ENCODE data around the gene CCDC102B. TPM values are rescaled to one million over a fixed set of nuclear protein-coding genes. Genes with fewer than 3 reads are reported as not detected.

CCDC102B gene
- total and polyA plus RNA-seq, 2 experiments from 2014 or later = 1.3 to 2.1 TPM

DNA sequence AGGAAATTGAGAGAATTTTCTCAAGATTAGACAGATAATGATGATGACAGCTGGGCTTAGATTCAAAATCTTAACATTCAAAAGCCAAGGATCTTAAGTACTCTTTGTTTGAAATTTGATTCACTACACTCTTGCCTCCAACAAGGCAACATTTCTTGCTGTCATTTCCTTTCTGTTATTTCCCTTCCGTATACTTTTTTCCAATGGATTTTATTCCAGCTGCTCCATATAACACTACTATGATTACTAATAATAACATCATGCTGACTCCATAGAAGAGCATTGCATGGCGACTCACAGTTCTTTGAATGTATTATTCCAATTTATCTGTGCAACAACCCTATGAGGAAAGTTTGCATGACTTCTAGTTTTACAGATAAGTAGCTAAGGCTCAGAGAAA, 33.9 kb upstream of the CCDC102B start:
- ATAC-seq = no peak
- Histone ChIP-seq H3K4me2 (no peak overlapping the region), H3K4me1 (ENCODE audit: insufficient read depth) (no peaks in the 10 kb centered on the region), H3K27me3 (ENCODE audit: insufficient read depth) (no peaks in the 10 kb centered on the region), H3F3A (replicated peaks; ENCODE audit: low read depth) (no peaks in the 10 kb centered on the region), H3K9me2 (ENCODE audit: insufficient read depth) (no peaks in the 10 kb centered on the region), H3K79me2 (replicated peaks; ENCODE audit: insufficient read depth) (no peaks in the 10 kb centered on the region), H2AFZ (no peak overlapping the region), H4K20me1 (replicated peaks; ENCODE audit: insufficient read depth) (no peaks in the 10 kb centered on the region), H3K27ac (ENCODE audit: low read depth) (no peak overlapping the region), H3K36me3 (ENCODE audit: insufficient read depth) (0 out of 2 replicates have a peak, but pooled peaks cover 2% of the 10 kb centered on the region), H3K4me3 (no peak overlapping the region)
- TF ChIP-seq, protein P1, sequence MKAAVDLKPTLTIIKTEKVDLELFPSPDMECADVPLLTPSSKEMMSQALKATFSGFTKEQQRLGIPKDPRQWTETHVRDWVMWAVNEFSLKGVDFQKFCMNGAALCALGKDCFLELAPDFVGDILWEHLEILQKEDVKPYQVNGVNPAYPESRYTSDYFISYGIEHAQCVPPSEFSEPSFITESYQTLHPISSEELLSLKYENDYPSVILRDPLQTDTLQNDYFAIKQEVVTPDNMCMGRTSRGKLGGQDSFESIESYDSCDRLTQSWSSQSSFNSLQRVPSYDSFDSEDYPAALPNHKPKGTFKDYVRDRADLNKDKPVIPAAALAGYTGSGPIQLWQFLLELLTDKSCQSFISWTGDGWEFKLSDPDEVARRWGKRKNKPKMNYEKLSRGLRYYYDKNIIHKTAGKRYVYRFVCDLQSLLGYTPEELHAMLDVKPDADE (IDR thresholded peaks at IDR 0.05) = no peak
- TF ChIP-seq NANOG (IDR thresholded peaks at IDR 0.05; ENCODE audit: borderline replicate concordance) (no peak), JUNB (IDR thresholded peaks at IDR 0.05; ENCODE audit: unreplicated experiment) (no peak), CREB1 (CRISPR knock-in tag; IDR thresholded peaks at IDR 0.05; ENCODE audit: low read depth) (no peak), STAT1 (IDR thresholded peaks at IDR 0.05; ENCODE audit: unreplicated experiment) (no peak), POLR2AphosphoS5 (IDR thresholded peaks at IDR 0.05; ENCODE audit: low read depth) (no peak), ZNF114 (CRISPR knock-in tag; IDR thresholded peaks at IDR 0.05) (no peak), EZH2phosphoT487 (IDR thresholded peaks at IDR 0.05; ENCODE audit: unreplicated experiment) (no peak), ZNF331 (CRISPR knock-in tag; IDR thresholded peaks at IDR 0.05; ENCODE audit: low read depth) (no peak), EZH2 (IDR thresholded peaks at IDR 0.05; ENCODE audit: low read depth, unreplicated experiment) (no peak)
- TF ChIP-seq, protein P2, sequence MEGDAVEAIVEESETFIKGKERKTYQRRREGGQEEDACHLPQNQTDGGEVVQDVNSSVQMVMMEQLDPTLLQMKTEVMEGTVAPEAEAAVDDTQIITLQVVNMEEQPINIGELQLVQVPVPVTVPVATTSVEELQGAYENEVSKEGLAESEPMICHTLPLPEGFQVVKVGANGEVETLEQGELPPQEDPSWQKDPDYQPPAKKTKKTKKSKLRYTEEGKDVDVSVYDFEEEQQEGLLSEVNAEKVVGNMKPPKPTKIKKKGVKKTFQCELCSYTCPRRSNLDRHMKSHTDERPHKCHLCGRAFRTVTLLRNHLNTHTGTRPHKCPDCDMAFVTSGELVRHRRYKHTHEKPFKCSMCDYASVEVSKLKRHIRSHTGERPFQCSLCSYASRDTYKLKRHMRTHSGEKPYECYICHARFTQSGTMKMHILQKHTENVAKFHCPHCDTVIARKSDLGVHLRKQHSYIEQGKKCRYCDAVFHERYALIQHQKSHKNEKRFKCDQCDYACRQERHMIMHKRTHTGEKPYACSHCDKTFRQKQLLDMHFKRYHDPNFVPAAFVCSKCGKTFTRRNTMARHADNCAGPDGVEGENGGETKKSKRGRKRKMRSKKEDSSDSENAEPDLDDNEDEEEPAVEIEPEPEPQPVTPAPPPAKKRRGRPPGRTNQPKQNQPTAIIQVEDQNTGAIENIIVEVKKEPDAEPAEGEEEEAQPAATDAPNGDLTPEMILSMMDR (conservative IDR thresholded peaks at IDR 0.05; ENCODE audit: low read depth in 2 of 2) = no peak
- TF ChIP-seq, protein P3, sequence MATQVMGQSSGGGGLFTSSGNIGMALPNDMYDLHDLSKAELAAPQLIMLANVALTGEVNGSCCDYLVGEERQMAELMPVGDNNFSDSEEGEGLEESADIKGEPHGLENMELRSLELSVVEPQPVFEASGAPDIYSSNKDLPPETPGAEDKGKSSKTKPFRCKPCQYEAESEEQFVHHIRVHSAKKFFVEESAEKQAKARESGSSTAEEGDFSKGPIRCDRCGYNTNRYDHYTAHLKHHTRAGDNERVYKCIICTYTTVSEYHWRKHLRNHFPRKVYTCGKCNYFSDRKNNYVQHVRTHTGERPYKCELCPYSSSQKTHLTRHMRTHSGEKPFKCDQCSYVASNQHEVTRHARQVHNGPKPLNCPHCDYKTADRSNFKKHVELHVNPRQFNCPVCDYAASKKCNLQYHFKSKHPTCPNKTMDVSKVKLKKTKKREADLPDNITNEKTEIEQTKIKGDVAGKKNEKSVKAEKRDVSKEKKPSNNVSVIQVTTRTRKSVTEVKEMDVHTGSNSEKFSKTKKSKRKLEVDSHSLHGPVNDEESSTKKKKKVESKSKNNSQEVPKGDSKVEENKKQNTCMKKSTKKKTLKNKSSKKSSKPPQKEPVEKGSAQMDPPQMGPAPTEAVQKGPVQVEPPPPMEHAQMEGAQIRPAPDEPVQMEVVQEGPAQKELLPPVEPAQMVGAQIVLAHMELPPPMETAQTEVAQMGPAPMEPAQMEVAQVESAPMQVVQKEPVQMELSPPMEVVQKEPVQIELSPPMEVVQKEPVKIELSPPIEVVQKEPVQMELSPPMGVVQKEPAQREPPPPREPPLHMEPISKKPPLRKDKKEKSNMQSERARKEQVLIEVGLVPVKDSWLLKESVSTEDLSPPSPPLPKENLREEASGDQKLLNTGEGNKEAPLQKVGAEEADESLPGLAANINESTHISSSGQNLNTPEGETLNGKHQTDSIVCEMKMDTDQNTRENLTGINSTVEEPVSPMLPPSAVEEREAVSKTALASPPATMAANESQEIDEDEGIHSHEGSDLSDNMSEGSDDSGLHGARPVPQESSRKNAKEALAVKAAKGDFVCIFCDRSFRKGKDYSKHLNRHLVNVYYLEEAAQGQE (IDR thresholded peaks at IDR 0.05; ENCODE audit: unreplicated experiment) = no peak
- TF ChIP-seq, protein P4, sequence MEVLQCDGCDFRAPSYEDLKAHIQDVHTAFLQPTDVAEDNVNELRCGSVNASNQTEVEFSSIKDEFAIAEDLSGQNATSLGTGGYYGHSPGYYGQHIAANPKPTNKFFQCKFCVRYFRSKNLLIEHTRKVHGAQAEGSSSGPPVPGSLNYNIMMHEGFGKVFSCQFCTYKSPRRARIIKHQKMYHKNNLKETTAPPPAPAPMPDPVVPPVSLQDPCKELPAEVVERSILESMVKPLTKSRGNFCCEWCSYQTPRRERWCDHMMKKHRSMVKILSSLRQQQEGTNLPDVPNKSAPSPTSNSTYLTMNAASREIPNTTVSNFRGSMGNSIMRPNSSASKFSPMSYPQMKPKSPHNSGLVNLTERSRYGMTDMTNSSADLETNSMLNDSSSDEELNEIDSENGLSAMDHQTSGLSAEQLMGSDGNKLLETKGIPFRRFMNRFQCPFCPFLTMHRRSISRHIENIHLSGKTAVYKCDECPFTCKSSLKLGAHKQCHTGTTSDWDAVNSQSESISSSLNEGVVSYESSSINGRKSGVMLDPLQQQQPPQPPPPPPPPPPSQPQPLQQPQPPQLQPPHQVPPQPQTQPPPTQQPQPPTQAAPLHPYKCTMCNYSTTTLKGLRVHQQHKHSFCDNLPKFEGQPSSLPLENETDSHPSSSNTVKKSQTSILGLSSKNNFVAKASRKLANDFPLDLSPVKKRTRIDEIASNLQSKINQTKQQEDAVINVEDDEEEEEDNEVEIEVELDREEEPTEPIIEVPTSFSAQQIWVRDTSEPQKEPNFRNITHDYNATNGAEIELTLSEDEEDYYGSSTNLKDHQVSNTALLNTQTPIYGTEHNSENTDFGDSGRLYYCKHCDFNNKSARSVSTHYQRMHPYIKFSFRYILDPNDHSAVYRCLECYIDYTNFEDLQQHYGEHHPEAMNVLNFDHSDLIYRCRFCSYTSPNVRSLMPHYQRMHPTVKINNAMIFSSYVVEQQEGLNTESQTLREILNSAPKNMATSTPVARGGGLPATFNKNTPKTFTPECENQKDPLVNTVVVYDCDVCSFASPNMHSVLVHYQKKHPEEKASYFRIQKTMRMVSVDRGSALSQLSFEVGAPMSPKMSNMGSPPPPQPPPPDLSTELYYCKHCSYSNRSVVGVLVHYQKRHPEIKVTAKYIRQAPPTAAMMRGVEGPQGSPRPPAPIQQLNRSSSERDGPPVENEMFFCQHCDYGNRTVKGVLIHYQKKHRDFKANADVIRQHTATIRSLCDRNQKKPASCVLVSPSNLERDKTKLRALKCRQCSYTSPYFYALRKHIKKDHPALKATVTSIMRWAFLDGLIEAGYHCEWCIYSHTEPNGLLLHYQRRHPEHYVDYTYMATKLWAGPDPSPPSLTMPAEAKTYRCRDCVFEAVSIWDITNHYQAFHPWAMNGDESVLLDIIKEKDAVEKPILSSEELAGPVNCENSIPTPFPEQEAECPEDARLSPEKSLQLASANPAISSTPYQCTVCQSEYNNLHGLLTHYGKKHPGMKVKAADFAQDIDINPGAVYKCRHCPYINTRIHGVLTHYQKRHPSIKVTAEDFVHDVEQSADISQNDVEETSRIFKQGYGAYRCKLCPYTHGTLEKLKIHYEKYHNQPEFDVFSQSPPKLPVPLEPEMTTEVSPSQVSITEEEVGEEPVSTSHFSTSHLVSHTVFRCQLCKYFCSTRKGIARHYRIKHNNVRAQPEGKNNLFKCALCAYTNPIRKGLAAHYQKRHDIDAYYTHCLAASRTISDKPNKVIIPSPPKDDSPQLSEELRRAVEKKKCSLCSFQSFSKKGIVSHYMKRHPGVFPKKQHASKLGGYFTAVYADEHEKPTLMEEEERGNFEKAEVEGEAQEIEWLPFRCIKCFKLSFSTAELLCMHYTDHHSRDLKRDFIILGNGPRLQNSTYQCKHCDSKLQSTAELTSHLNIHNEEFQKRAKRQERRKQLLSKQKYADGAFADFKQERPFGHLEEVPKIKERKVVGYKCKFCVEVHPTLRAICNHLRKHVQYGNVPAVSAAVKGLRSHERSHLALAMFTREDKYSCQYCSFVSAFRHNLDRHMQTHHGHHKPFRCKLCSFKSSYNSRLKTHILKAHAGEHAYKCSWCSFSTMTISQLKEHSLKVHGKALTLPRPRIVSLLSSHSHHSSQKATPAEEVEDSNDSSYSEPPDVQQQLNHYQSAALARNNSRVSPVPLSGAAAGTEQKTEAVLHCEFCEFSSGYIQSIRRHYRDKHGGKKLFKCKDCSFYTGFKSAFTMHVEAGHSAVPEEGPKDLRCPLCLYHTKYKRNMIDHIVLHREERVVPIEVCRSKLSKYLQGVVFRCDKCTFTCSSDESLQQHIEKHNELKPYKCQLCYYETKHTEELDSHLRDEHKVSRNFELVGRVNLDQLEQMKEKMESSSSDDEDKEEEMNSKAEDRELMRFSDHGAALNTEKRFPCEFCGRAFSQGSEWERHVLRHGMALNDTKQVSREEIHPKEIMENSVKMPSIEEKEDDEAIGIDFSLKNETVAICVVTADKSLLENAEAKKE (CRISPR knock-in tag; IDR thresholded peaks at IDR 0.05) = no peak
- Mint-ChIP-seq H3K27ac (no peak overlapping the region; the same call in 1 of the 2 replicates), H3K27me3 (ENCODE audit: insufficient read depth, low read depth, poor library complexity) (peaks cover 3% of the 10 kb centered on the region), H3K9me3 (peaks cover 5% of the 10 kb centered on the region; the same call in 2 of the 3 replicates), H3K36me3 (ENCODE audit: low read depth) (peaks cover 4% of the 10 kb centered on the region; the same call in 2 of the 3 replicates), H3K4me1 (no peaks in the 10 kb centered on the region), H3K4me3 (no peak overlapping the region)
- no peak for DNase-seq (ENCODE audit: low spot score)
